Panc1 (cell line): Measurements from ENCODE around the gene FBXW7. TPM values are rescaled to one million over a fixed set of nuclear protein-coding genes. Genes with fewer than 3 reads are reported as not detected.

Source experiments
- ATAC-seq: fragments of 200-7000 bp; cut with Tn5 transposase; 2 replicates; pipeline ENCODE4 v1.9.1; 2020; ENCODE audit warnings: mild to moderate bottlenecking, moderate library complexity
- BruUV-seq: library from RNA; stranded (reverse); fragments of 400-500 nt; replicated peaks from 2 replicates; lab custom pipeline; 2021; lab: Mats Ljungman, UMichigan
- CTCF ChIA-PET: fragments of 300-600 bp; sonication (Branson Sonifier 250); formaldehyde crosslinking; loops from one replicate; lab custom pipeline; 2022; ENCODE audit warnings: antibody characterized with exemption; lab: Charles Lee
- POLR2A ChIA-PET: fragments of 300-600 bp; sonication (Branson Sonifier 250); formaldehyde crosslinking; loops from one replicate; lab custom pipeline; 2022; ENCODE audit warnings: antibody characterized with exemption; lab: Charles Lee
- DNase-seq: peaks from one replicate; pipeline ENCODE4 v3.0.0-alpha.2; 2010; ENCODE audit warnings: low read depth, low spot score
- H3K27ac ChIP-seq: 2 replicates; pipeline ENCODE4 v1.5.1; 2011; ENCODE audit warnings: mild to moderate bottlenecking, low read length, inconsistent platforms
- H3K27me3 ChIP-seq: fragments of 200-500 bp; sonication (Bioruptor generic); 2 replicates; pipeline ENCODE4 v1.6.0; 2014; ENCODE audit warnings: low read length, inconsistent platforms; ENCODE audit not compliant: control insufficient read depth, insufficient read depth
- H3K36me3 ChIP-seq: fragments of 200-500 bp; sonication (Bioruptor generic); 2 replicates; pipeline ENCODE4 v1.5.1; 2014; ENCODE audit warnings: inconsistent platforms, mild to moderate bottlenecking, low read length, moderate library complexity; ENCODE audit not compliant: control insufficient read depth, insufficient read depth
- H3K4me1 ChIP-seq: 2 replicates; pipeline ENCODE4 v1.5.1; 2011; ENCODE audit warnings: inconsistent platforms, mild to moderate bottlenecking, low read length, moderate library complexity; ENCODE audit not compliant: control insufficient read depth, insufficient read depth
- H3K4me3 ChIP-seq, 2 experiments: 2 replicates each; pipeline ENCODE4 v1.5.1; 2011 to 2012; ENCODE audit warnings: low read depth in 2 of 2, low read length in 2 of 2, mild to moderate bottlenecking in 2 of 2, inconsistent platforms in 1 of 2, moderate library complexity in 1 of 2
- H3K9me3 ChIP-seq: fragments of 200-500 bp; sonication (Bioruptor generic); 2 replicates; pipeline ENCODE4 v1.5.1; 2014; ENCODE audit warnings: low read depth, mild to moderate bottlenecking, inconsistent platforms, low read length, moderate library complexity; ENCODE audit not compliant: control insufficient read depth, insufficient read depth
- POLR2AphosphoS5 ChIP-seq: IDR thresholded peaks from 2 replicates; pipeline ENCODE4 v1.6.1; 2012; ENCODE audit warnings: mild to moderate bottlenecking, low read depth, low read length, moderate library complexity
- SIN3A ChIP-seq: IDR thresholded peaks from 2 replicates; pipeline ENCODE4 v1.6.1; 2012; ENCODE audit warnings: low read depth, mild to moderate bottlenecking, low read length, moderate library complexity, borderline replicate concordance; ENCODE audit not compliant: insufficient read depth
- TCF7L2 ChIP-seq: IDR thresholded peaks from 2 replicates; pipeline ENCODE4 v1.6.1; 2011; ENCODE audit warnings: mild to moderate bottlenecking, low read depth, low read length, inconsistent platforms
- in situ Hi-C: cut with HindIII; loops from 2 replicates; pipeline ENCODE4 v1.10.0; 2016; ENCODE audit warnings: low sequenced_read_pairs, low pct_unique_long_range_greater_than_20kb
- intact Hi-C: fragments of 100-400 bp; cut with micrococcal nuclease; formaldehyde crosslinking; loops from one replicate; pipeline ENCODE4 v1.10.0; 2022; ENCODE audit not compliant: unreplicated experiment
- total RNA-seq: library from RNA; stranded (reverse); gene quantifications from one replicate; pipeline ENCODE4 v1.2.1, GENCODE V29; 2021; ENCODE audit not compliant: unreplicated experiment
- TF ChIP-seq, protein P1 (sequence below), 2 experiments: IDR thresholded peaks; 2 replicates each; pipeline ENCODE4 v1.6.1; 2011 to 2012; ENCODE audit warnings: low read depth in 2 of 2, control low read depth in 1 of 2, low read length in 1 of 2, mild to moderate bottlenecking in 1 of 2, moderate library complexity in 1 of 2; ENCODE audit not compliant: insufficient read depth in 1 of 2
- TF ChIP-seq, protein P2 (sequence below): fragments of 450-650 bp; IDR thresholded peaks from 2 replicates; pipeline ENCODE4 v1.5.1; 2017; ENCODE audit warnings: mild to moderate bottlenecking

Gene FBXW7
- total RNA-seq, 1 experiment from 2014 or later, result 16.2 TPM

DNA sequence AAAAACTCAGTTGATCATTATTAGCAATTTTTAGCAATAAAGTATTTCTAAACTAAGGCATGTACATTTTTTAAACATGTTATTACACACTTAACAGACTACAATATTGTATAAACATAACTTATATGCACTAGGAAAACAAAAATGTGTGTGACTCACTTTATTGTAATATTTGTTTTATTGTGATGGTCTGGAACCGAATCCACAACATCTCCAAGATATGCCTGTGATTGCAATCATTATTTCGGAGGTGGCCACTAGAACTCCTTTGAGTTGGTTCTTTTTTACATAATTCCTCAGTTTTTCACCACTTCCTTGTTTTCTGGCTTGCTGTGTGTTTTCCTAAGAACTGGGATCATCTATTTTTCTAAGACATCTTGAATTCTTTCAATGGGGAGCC is 53.7 kb downstream of the FBXW7 start:
- intact Hi-C loops (no loop called here), in situ Hi-C loops (no loop called here)
- TF ChIP-seq TCF7L2 (no peak), POLR2AphosphoS5 (no peak), SIN3A (no peak)
- TF ChIP-seq, protein P1, sequence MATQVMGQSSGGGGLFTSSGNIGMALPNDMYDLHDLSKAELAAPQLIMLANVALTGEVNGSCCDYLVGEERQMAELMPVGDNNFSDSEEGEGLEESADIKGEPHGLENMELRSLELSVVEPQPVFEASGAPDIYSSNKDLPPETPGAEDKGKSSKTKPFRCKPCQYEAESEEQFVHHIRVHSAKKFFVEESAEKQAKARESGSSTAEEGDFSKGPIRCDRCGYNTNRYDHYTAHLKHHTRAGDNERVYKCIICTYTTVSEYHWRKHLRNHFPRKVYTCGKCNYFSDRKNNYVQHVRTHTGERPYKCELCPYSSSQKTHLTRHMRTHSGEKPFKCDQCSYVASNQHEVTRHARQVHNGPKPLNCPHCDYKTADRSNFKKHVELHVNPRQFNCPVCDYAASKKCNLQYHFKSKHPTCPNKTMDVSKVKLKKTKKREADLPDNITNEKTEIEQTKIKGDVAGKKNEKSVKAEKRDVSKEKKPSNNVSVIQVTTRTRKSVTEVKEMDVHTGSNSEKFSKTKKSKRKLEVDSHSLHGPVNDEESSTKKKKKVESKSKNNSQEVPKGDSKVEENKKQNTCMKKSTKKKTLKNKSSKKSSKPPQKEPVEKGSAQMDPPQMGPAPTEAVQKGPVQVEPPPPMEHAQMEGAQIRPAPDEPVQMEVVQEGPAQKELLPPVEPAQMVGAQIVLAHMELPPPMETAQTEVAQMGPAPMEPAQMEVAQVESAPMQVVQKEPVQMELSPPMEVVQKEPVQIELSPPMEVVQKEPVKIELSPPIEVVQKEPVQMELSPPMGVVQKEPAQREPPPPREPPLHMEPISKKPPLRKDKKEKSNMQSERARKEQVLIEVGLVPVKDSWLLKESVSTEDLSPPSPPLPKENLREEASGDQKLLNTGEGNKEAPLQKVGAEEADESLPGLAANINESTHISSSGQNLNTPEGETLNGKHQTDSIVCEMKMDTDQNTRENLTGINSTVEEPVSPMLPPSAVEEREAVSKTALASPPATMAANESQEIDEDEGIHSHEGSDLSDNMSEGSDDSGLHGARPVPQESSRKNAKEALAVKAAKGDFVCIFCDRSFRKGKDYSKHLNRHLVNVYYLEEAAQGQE (IDR thresholded peaks at IDR 0.05; ENCODE audit: insufficient read depth in 1 of 2, low read depth in 2 of 2, low read length in 1 of 2), result no peak
- TF ChIP-seq, protein P2, sequence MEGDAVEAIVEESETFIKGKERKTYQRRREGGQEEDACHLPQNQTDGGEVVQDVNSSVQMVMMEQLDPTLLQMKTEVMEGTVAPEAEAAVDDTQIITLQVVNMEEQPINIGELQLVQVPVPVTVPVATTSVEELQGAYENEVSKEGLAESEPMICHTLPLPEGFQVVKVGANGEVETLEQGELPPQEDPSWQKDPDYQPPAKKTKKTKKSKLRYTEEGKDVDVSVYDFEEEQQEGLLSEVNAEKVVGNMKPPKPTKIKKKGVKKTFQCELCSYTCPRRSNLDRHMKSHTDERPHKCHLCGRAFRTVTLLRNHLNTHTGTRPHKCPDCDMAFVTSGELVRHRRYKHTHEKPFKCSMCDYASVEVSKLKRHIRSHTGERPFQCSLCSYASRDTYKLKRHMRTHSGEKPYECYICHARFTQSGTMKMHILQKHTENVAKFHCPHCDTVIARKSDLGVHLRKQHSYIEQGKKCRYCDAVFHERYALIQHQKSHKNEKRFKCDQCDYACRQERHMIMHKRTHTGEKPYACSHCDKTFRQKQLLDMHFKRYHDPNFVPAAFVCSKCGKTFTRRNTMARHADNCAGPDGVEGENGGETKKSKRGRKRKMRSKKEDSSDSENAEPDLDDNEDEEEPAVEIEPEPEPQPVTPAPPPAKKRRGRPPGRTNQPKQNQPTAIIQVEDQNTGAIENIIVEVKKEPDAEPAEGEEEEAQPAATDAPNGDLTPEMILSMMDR, result no peak
- DNase-seq (no peak), ATAC-seq (no peak)
- Histone ChIP-seq H3K36me3 (no peaks in the 10 kb centered on the region), H3K4me1 (no peaks in the 10 kb centered on the region; the same call in 1 of the 2 replicates), H3K4me3 (no peak overlapping the region), H3K27ac (no peak overlapping the region), H3K27me3 (no peaks in the 10 kb centered on the region), H3K9me3 (no peaks in the 10 kb centered on the region)
- ChIA-PET POLR2A (no interaction called here), CTCF (no interaction called here)
- no TSS peak for BruUV-seq

DNA sequence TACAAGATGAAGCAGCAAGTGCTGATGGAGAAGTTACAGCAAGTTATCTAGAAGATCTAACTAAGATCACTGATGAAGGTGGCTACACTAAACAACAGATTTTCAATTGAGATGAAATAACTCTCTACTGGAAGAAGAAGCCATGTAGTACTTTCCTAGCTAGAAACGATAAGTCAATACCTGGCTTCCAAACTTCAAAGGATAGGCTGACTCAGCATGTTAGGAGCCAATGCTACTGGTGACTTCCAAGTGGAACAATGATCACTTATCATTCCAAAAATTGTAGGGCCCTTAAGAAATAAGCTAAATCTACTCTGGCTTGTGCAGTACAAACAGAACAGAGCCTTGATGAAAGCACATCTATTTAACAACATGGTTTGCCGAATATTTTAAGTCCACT is 55.0 kb downstream of the FBXW7 start:
- in situ Hi-C loops, result no loop called here
- H3K27me3 ChIP-seq, result no peaks in the 10 kb centered on the region
- intact Hi-C loops, result no loop called here
- ChIA-PET POLR2A (no interaction called here), CTCF (no interaction called here)
- no TSS peak for BruUV-seq
- ATAC-seq (no peak), DNase-seq (no peak)
- TF ChIP-seq SIN3A (no peak), POLR2AphosphoS5 (no peak), TCF7L2 (no peak)
- TF ChIP-seq, protein P1 (IDR thresholded peaks at IDR 0.05; ENCODE audit: insufficient read depth in 1 of 2, low read depth in 2 of 2, low read length in 1 of 2), result no peak
- TF ChIP-seq, protein P2, result no peak
- no peaks in the 10 kb centered on the region for H3K9me3 ChIP-seq
- no peaks in the 10 kb centered on the region for H3K36me3 ChIP-seq
- no peaks in the 10 kb centered on the region for H3K4me1 ChIP-seq
- no peak overlapping the region for H3K27ac ChIP-seq
- no peak overlapping the region for H3K4me3 ChIP-seq
